ENCODE data around the gene GNAO1. TPM values are rescaled to one million over a fixed set of nuclear protein-coding genes. Genes with fewer than 3 reads are reported as not detected.

GNAO1 gene
- total and polyA plus RNA-seq, 4 donors, result 34.4 to 331 (median 177) TPM

DNA sequence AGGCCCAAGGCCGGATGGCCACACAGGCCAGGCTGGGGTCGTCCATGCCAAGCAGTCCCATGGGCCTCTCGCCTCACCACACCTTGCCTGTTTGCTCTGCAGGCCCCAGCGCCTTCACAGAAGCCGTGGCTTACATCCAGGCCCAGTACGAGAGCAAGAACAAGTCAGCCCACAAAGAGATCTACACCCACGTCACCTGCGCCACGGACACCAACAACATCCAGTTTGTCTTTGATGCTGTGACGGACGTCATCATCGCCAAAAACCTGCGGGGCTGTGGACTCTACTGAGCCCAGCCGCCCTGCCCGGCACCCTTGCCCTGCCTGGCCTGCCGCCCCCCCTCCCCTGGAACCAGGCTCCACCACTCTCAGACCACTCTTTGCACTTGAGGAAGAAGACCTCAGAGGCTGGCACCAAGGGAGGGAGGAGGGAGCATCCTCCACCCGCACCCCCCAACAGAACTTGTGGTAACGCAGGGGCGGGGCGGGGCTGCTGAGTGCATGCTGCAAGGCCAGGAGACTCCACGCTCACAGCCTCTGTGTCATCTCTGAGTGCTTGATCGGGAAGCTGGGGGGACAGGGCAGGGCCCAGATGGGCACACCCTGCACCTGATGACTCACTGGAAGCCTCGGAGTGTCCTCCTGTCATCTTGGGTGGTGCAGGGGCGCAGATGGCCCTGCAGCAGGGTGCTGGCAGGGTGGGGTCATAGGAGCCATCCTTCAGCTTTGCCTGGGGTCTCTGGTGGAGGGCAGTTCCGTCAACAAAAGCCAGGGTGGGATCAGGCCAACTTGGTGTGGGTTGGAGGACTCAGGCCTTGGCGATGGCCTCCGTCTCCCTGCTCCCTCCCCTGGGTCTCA is 152.6 kb downstream of the GNAO1 start:
- Histone ChIP-seq H3K36me3 (ENCODE audit: control insufficient read depth, insufficient read depth, low read length) (peaks cover 99% of the 10 kb centered on the region), H3K27me3 (ENCODE audit: control insufficient read depth, insufficient read depth, low read length) (no peaks in the 10 kb centered on the region), H3K27ac (ENCODE audit: low read depth, low read length) (no peak overlapping the region), H3K9me3 (ENCODE audit: control insufficient read depth, insufficient read depth, low read length) (no peaks in the 10 kb centered on the region), H3K4me3 (ENCODE audit: low read depth, low read length) (no peak overlapping the region), H3K4me1 (ENCODE audit: control insufficient read depth, insufficient read depth, low read length) (no peaks in the 10 kb centered on the region)
- no peak for DNase-seq (ENCODE audit: low read depth in 4 of 6, low spot score in 6 of 6)
- WGBS (ENCODE audit: insufficient coverage), result 92% methylated on average over 25 of the region's 27 CpGs

DNA sequence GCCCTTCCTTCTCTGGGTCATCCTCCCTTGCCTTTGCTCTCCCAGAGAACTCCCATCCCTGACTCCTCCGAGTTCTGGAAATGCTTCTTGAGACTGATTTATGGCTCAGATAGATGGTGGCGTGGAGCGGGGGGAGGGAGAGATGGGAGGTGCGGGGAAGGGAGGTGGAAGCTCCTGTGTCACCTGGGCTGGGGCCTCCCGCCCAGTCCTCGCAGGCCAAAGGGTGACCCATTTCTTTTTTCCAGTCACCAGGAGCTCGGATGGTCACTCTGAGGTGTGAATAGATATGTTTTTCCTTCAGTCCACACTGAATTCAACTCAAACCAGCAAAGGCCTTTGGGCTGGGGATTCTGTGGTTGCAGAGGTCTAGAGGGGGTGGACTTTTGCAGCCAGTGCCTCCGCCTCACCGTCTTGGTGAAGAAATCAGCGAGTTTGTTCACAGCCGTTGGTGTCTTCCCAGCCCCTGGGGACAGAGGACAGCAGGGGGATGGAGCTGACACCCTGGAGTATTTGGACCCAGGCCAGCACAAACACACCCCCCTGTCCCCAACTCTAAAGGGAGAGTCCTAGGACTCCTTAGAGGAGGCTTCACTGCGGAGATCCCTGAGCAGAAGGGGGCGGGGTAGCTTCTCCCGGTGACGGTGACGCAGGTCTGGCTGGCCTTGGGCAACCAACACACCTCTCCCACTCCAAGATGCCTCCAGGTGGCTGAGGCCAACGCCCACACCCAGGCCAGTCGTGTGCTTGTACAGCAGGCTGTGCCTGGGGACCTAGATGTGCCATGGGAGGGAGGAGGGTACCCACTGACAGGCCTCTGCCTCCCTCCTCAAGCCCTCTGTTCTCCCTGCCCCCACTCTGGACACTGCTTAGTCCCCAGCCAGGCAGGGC is 153.5 kb downstream of the GNAO1 start:
- Histone ChIP-seq H3K4me1 (ENCODE audit: control insufficient read depth, insufficient read depth, low read length) (no peaks in the 10 kb centered on the region), H3K36me3 (ENCODE audit: control insufficient read depth, insufficient read depth, low read length) (peaks cover 99% of the 10 kb centered on the region), H3K4me3 (ENCODE audit: low read depth, low read length) (no peak overlapping the region), H3K27ac (ENCODE audit: low read depth, low read length) (no peak overlapping the region), H3K27me3 (ENCODE audit: control insufficient read depth, insufficient read depth, low read length) (no peaks in the 10 kb centered on the region), H3K9me3 (ENCODE audit: control insufficient read depth, insufficient read depth, low read length) (no peaks in the 10 kb centered on the region)
- 73% methylated on average over 9 of the region's 18 CpGs for WGBS (ENCODE audit: insufficient coverage)
- no peak for DNase-seq (ENCODE audit: low read depth in 4 of 6, low spot score in 6 of 6)

DNA sequence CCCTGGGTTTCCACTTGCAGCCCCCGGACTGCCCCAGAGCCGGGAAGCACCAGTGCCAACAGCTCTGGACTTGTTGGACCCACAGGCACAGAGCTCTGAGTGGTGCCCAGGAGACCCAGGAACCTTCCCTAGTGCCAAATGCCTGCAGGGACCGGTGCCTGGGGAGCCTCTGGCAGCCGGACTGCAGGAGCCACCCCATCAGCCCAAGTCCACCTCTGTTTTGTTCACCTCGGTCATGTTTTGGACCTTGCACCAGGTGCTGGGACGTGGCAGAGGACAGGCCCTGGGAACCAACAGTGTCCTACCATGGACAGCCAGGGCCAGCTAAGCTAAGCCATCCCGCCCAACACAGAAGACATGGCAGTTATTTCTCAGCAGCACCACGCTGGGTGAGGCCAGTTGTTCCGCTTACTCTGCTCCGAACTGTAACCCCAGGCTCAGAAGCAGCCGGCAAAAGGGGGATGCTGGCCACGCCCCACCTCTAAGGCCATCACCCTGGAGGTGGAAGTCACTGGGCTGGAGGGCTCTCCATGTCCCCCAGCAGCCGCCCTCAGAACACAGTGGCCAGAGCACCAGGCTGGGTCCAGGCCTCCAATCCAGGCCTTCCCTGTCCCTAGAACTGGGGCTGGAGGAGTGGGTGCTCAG is 154.2 kb downstream of the GNAO1 start:
- Histone ChIP-seq H3K27me3 (ENCODE audit: control insufficient read depth, insufficient read depth, low read length) (no peaks in the 10 kb centered on the region), H3K27ac (ENCODE audit: low read depth, low read length) (no peak overlapping the region), H3K9me3 (ENCODE audit: control insufficient read depth, insufficient read depth, low read length) (no peaks in the 10 kb centered on the region), H3K4me1 (ENCODE audit: control insufficient read depth, insufficient read depth, low read length) (no peaks in the 10 kb centered on the region), H3K4me3 (ENCODE audit: low read depth, low read length) (no peak overlapping the region), H3K36me3 (ENCODE audit: control insufficient read depth, insufficient read depth, low read length) (peaks cover 99% of the 10 kb centered on the region)
- 89% methylated on average over 13 of the region's 13 CpGs for WGBS (ENCODE audit: insufficient coverage)
- no peak for DNase-seq (ENCODE audit: low read depth in 4 of 6, low spot score in 6 of 6)

DNA sequence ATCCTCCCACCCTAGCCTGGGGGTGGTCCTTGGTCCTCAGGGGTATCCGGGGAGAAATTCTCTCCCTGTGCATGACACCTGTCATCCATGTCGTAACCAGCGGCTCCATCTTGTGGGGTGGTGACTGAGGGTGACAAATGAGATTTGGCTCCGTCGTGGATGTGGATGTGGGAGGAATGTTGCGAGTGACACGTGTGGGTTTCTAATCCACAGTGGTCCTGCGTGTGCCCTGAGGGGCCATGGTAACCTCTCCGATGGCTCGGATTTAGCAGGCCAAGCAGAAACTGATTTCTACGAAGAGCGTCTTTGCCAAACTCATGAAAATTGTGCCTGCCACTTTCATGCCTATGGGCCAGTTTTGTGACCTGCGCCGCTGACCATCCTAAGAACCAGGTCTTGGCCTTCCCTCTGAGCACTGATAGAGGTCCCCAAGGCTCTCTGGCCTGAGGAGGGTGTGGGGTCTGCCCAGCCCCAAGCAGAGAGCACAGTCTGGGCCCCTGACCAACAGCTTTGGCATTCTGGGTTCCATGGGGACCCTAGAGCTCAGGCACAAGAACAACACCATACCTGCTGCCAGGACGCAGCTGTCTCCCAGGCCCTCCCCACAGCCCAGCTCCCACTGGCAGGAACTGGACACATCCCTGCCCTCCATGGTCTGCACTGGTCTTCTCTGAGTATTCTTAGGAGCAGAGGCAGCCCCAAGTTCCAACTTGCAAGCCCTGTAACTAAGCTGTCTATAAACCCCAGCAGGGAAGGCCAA is 155.0 kb downstream of the GNAO1 start:
- DNase-seq (ENCODE audit: low read depth in 4 of 6, low spot score in 6 of 6), result no peak
- no peaks in the 10 kb centered on the region for H3K9me3 ChIP-seq (ENCODE audit: control insufficient read depth, insufficient read depth, low read length)
- no peaks in the 10 kb centered on the region for H3K4me1 ChIP-seq (ENCODE audit: control insufficient read depth, insufficient read depth, low read length)
- H3K27ac ChIP-seq (ENCODE audit: low read depth, low read length), result no peak overlapping the region
- 92% methylated on average over 9 of the region's 15 CpGs for WGBS (ENCODE audit: insufficient coverage)
- H3K4me3 ChIP-seq (ENCODE audit: low read depth, low read length), result no peak overlapping the region
- H3K36me3 ChIP-seq (ENCODE audit: control insufficient read depth, insufficient read depth, low read length), result peaks cover 99% of the 10 kb centered on the region
- no peaks in the 10 kb centered on the region for H3K27me3 ChIP-seq (ENCODE audit: control insufficient read depth, insufficient read depth, low read length)

DNA sequence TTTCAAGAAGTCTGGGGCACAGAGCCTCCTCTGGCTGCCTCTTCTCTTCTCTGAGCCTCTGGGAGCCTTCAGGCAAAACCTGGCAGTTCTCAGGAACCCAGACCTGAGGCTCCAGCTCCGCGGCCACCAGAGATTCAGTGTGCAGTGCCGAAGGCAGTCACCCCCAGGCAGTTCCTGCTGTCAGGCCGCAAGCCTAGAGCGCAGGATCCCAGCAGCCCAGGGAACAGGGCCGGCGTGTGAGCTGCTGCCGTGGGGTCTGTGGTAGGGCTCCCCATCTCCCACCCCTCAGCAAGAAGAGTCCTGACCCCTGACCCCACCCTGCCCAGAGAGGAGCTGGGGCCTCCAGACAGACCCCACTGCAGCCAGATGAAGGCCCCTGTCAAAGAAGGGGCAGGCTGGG is 155.9 kb downstream of the GNAO1 start:
- no peaks in the 10 kb centered on the region for H3K27me3 ChIP-seq (ENCODE audit: control insufficient read depth, insufficient read depth, low read length)
- no peak overlapping the region for H3K27ac ChIP-seq (ENCODE audit: low read depth, low read length)
- DNase-seq (ENCODE audit: low read depth in 4 of 6, low spot score in 6 of 6), result no peak
- H3K36me3 ChIP-seq (ENCODE audit: control insufficient read depth, insufficient read depth, low read length), result peaks cover 99% of the 10 kb centered on the region
- 61% methylated on average over 7 of the region's 8 CpGs for WGBS (ENCODE audit: insufficient coverage)
- H3K4me3 ChIP-seq (ENCODE audit: low read depth, low read length), result no peak overlapping the region
- H3K4me1 ChIP-seq (ENCODE audit: control insufficient read depth, insufficient read depth, low read length), result no peaks in the 10 kb centered on the region
- H3K9me3 ChIP-seq (ENCODE audit: control insufficient read depth, insufficient read depth, low read length), result no peaks in the 10 kb centered on the region

DNA sequence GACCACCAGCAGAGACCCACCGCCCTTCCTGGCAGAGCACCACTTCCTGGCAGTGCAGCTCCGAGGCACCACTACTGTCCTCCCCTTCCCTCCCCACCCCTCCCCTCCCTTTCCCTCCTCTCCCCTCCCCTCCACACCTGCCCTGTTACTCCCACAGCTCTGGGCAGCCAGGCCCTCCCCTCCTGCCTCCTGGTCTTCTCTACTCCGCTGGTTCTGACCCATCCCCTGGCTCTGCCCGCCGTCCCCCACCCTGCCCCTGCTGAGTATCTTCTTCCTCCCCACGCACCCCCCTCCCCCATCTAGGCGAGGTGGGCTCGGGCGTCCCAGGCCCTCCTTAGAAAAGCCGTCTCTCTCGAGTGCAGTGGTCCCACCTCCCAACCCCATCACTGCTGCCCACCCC is 156.4 kb downstream of the GNAO1 start:
- Histone ChIP-seq H3K4me3 (ENCODE audit: low read depth, low read length) (no peak overlapping the region), H3K4me1 (ENCODE audit: control insufficient read depth, insufficient read depth, low read length) (no peaks in the 10 kb centered on the region), H3K27ac (ENCODE audit: low read depth, low read length) (no peak overlapping the region), H3K36me3 (ENCODE audit: control insufficient read depth, insufficient read depth, low read length) (peaks cover 97% of the 10 kb centered on the region), H3K9me3 (ENCODE audit: control insufficient read depth, insufficient read depth, low read length) (no peaks in the 10 kb centered on the region), H3K27me3 (ENCODE audit: control insufficient read depth, insufficient read depth, low read length) (no peaks in the 10 kb centered on the region)
- no peak for DNase-seq (ENCODE audit: low read depth in 4 of 6, low spot score in 6 of 6)
- 45% methylated on average over 3 of the region's 11 CpGs for WGBS (ENCODE audit: insufficient coverage)

DNA sequence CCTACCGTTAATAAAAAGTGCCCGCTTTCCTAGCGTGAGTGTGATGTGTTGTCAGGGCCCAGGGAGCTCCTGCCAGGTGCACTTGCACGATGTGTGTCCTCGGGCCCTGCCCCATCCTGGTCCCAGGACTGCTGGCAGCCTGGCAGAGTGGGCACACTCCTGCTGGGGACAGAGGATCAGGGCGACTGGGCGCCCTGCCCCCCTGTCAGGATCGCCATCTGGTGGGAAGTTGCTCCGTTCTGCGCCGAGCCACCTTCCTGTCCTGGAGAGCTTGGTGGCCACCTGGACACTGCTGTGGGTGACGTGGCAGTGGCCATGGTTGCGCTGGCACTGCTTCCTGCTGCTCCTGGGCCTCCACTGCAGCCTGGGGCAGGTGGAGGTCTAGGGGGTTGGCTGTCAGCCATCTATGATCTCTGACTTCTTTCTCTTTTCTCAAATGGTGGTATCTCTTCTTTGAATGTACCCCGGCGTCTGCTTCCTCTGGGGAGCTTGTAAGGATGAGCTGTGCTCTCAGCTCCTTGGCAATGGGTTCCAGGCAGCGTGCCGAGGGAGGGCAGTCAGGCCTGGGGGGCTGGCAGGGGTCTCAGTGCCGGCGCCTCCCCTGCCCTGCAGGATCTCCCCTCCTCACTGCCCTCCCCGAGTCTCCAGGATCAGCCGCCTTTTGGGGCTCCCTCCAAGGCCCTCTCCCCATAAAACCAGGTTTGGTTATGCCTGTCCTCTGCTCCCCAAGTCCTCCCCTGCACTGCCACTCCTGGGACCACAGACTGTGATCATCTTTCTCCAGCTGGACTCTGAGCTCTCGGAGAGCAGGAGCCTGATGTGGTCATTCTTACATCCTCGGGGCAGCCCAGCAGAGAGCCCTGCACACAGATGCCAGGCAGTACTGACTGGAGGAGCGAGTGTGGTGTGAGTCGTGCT is 157.1 kb downstream of the GNAO1 start:
- no peak for DNase-seq (ENCODE audit: low read depth in 4 of 6, low spot score in 6 of 6)
- Histone ChIP-seq H3K4me1 (ENCODE audit: control insufficient read depth, insufficient read depth, low read length) (no peaks in the 10 kb centered on the region), H3K4me3 (ENCODE audit: low read depth, low read length) (no peak overlapping the region), H3K9me3 (ENCODE audit: control insufficient read depth, insufficient read depth, low read length) (no peaks in the 10 kb centered on the region), H3K27me3 (ENCODE audit: control insufficient read depth, insufficient read depth, low read length) (no peaks in the 10 kb centered on the region), H3K36me3 (ENCODE audit: control insufficient read depth, insufficient read depth, low read length) (peaks cover 98% of the 10 kb centered on the region), H3K27ac (ENCODE audit: low read depth, low read length) (no peak overlapping the region)
- 76% methylated on average over 23 of the region's 25 CpGs for WGBS (ENCODE audit: insufficient coverage)

DNA sequence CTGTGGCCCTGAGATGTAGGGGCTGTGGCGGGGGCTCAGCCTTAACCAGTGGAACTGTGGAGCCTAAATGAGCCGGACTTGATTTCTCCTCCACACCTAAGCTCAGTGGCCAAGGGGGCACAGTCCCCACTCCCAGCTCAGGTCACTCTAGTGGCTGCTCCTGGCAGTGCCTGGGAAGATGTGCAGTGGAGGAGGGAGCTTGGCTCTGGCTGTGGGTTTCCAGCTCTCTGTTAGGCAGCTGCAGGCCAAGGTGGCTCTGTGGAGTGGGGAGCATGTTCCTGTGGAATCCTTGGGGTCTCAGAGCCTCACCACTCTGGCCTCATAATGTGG is 157.8 kb downstream of the GNAO1 start:
- Histone ChIP-seq H3K9me3 (ENCODE audit: control insufficient read depth, insufficient read depth, low read length) (no peaks in the 10 kb centered on the region), H3K4me3 (ENCODE audit: low read depth, low read length) (no peak overlapping the region), H3K27ac (ENCODE audit: low read depth, low read length) (no peak overlapping the region), H3K4me1 (ENCODE audit: control insufficient read depth, insufficient read depth, low read length) (no peaks in the 10 kb centered on the region), H3K27me3 (ENCODE audit: control insufficient read depth, insufficient read depth, low read length) (no peaks in the 10 kb centered on the region), H3K36me3 (ENCODE audit: control insufficient read depth, insufficient read depth, low read length) (peaks cover 98% of the 10 kb centered on the region)
- DNase-seq (ENCODE audit: low read depth in 4 of 6, low spot score in 6 of 6), result no peak
- 100% methylated on average over 1 of the region's 2 CpGs for WGBS (ENCODE audit: insufficient coverage)

Measured in spinal cord (tissue), 10 donors.